GM06990 (cell line): ENCODE measurements around the gene SUPT3H.

Experiments
- DNase-seq: peaks from one replicate; pipeline ENCODE4 v3.0.0-alpha.2; 2011; ENCODE audit not compliant: insufficient read length; ENCODE audit errors: extremely low read depth
- H3K27me3 ChIP-seq: replicated peaks from 2 replicates; pipeline ENCODE4 v1.6.0; 2011; ENCODE audit warnings: low read length; ENCODE audit not compliant: control insufficient read depth, insufficient read depth
- H3K36me3 ChIP-seq: 2 replicates; pipeline ENCODE4 v1.5.1; 2011; ENCODE audit warnings: low read length; ENCODE audit not compliant: control insufficient read depth, insufficient read depth
- H3K4me3 ChIP-seq: replicated peaks from 2 replicates; pipeline ENCODE4 v1.5.1; 2011; ENCODE audit warnings: low read depth, mild to moderate bottlenecking, control low read depth, low read length
- CTCF ChIP-seq: IDR thresholded peaks from 2 replicates; pipeline ENCODE4 v1.5.1; 2011; ENCODE audit warnings: low read length, control low read depth, mild to moderate bottlenecking, inconsistent platforms; ENCODE audit not compliant: insufficient read depth, poor library complexity, severe bottlenecking

Gene SUPT3H

DNA sequence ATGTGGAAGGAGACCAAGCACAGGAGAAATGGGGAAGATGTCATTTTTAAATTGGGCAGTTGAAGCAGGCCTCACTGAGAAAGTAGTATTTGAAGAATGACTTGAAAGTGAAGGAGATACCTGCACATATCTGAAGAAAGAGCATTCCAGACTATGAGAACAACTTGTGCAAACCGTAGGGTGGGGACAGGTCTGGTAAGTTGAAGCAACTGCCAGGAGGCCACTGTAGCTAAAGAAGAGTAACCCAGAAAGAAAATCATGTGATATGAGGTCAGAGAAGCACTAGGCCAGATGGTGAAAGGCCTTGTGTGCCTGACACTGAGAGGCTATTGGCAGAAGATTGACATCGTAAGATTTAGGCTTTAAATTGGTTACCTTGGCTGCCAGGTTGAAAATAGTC is 4.7 kb upstream of the SUPT3H start:
- H3K4me3 ChIP-seq, result no peak overlapping the region
- no peak for TF ChIP-seq CTCF

DNA sequence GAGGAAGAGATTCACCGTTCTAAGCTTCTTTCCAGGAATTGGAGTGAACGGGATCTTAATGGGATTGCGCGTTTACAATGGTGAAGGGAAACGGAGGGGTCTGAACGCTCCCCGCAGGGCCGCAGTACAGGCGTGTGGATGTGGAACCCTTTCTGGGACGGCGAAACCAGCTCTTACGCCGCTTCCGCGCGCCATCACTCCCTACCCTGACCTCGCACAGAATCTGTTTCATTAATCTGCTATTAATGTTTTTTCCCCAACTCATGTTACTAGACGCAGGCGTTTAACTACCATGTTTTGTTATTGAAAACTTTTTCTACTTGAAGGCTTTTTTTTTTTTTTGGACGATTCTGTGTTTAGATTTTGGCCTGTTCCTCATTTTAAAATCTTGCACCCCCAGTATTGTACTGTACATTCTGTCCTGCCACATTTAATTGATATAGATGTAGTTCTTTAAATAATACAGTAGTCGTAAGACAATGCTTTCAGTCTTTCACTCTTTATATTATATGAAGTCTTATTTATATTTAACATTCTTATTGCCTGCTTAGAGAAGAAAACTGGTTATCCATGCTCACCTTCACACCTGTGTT is 696 bp upstream of the SUPT3H start:
- no peak for DNase-seq
- peak overlapping the region; percentile 87 for H3K4me3 ChIP-seq
- TF ChIP-seq CTCF, result no peak

More for the DNA sequence above, 4.7 kb upstream of the SUPT3H start:
- DNase-seq, result no peak
- H3K27me3 ChIP-seq, result no peaks in the 10 kb centered on the region
- H3K36me3 ChIP-seq, result no peaks in the 10 kb centered on the region

GRCh38 chr6:45377043-45377553 is 636 bp downstream of the SUPT3H start:
- TF ChIP-seq CTCF, result no peak
- DNase-seq, result no peak
- H3K36me3 ChIP-seq, result no peaks in the 10 kb centered on the region
- H3K27me3 ChIP-seq, result no peaks in the 10 kb centered on the region
- peak overlapping the region; percentile 87 for H3K4me3 ChIP-seq

More for the DNA sequence above, 696 bp upstream of the SUPT3H start:
- Histone ChIP-seq H3K36me3 (no peaks in the 10 kb centered on the region), H3K27me3 (no peaks in the 10 kb centered on the region)

DNA sequence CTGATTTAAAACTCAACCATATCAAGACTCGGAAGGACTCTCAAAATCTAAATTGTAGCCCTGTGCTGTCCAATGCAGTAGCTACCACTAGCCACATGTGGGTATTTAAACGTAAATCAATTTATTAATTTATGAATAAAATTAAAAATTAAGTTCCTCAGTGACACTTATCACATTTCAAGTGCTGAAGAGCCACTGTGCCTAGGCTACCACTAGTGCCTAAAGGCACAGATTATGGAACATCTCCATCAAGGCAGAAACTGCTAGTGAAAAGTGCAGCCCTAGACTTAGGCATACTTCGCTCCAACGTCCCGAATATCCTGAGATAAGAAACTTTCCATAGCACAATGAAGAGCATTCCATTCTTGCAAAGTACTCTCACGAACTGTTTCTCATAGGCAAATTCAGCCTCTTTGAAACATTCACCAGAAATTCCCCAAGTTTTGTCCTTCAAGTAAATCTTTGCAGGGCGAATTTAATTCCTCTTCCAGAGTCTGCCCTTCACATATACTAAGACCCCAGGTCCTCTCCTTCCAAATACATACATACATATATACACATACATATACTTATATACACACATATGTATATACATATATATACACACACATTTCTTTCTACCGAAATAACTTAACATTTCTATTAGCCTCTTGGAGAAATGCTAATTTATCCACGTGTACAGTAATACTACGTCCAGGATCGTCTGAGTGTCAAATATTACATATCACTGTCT is 1.3 kb downstream of the SUPT3H start:
- TF ChIP-seq CTCF, result no peak
- H3K27me3 ChIP-seq, result no peaks in the 10 kb centered on the region
- no peaks in the 10 kb centered on the region for H3K36me3 ChIP-seq
- no peak for DNase-seq
- peak overlapping the region; percentile 87 for H3K4me3 ChIP-seq

DNA sequence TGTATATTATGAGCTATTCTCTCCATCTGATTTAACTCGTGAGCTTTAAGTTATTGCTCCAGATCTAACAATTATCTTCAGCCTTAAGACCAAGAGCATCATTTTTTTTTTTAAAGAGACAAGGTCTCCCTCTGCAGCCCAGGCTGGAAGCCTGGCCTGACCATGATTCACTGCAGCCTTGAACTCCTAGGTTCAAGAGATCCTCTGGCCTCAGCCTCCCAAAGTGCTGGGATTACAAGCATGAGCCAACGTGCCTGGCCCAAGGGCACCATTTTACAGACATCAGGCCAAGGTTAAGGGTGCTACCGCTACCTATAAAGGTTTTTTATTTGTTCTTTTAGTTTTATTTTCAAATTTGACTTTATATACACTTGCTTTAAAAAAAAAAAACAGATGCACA is 2.3 kb downstream of the SUPT3H start:
- TF ChIP-seq CTCF, result no peak
- H3K27me3 ChIP-seq, result no peaks in the 10 kb centered on the region
- no peaks in the 10 kb centered on the region for H3K36me3 ChIP-seq
- no peak for DNase-seq
- no peak overlapping the region for H3K4me3 ChIP-seq
